Measurements from ENCODE around the gene EIF3I.

- TF ChIP-seq CTBP2 (IDR thresholded peaks at IDR 0.05; ENCODE audit: borderline replicate concordance, insufficient read depth, insufficient read length, low read length) (no peak), CTCF (IDR thresholded peaks at IDR 0.05; ENCODE audit: control extremely low read depth in 1 of 3, insufficient read depth in 1 of 3, low read depth in 1 of 3, low read length in 3 of 3) (no peak), ATF2 (IDR thresholded peaks at IDR 0.05; ENCODE audit: low read length) (no peak)
Measured at GRCh38 chr1:32179193-32179442, 43.1 kb upstream of the EIF3I start.
